Prostate gland (tissue), 2 donors: ENCODE measurements around the gene CPED1. TPM values are rescaled to one million over a fixed set of nuclear protein-coding genes. Genes with fewer than 3 reads are reported as not detected.
A peak's percentile ranks its signal among the peaks of the same experiment; 100 is the strongest.

Experiments used
- DNase-seq: peaks from one replicate; pipeline ENCODE4 v3.0.0-alpha.2; 2019; ENCODE audit warnings: low spot score
- H3K27ac ChIP-seq, 2 donors: fragments of 200-600 bp; sonication (generic); 2 replicates each; pipeline ENCODE4 v1.5.1; 2017 to 2019
- H3K27me3 ChIP-seq: fragments of 200-600 bp; sonication (generic); replicated peaks from 2 replicates; pipeline ENCODE4 v1.5.1; 2019; ENCODE audit not compliant: insufficient read depth
- H3K36me3 ChIP-seq, 2 donors: fragments of 200-600 bp; sonication (generic); 1 replicate in 1 of 2; 2 replicates in 1 of 2; pipeline versions ENCODE4 v1.5.1 to v1.8.1; 2017 to 2019
- H3K4me1 ChIP-seq: fragments of 200-600 bp; sonication (generic); replicated peaks from 2 replicates; pipeline ENCODE4 v1.5.1; 2019
- H3K4me3 ChIP-seq, 2 donors: fragments of 200-600 bp; sonication (generic); 2 replicates each; pipeline ENCODE4 v1.5.1; 2017 to 2019
- H3K9me3 ChIP-seq: fragments of 200-600 bp; sonication (generic); 2 replicates; pipeline ENCODE4 v1.5.1; 2017
- POLR2A ChIP-seq: fragments of 450-650 bp; IDR thresholded peaks from one replicate; pipeline ENCODE4 v1.6.1; 2016; ENCODE audit warnings: antibody characterized with exemption, mild to moderate bottlenecking
- POLR2AphosphoS5 ChIP-seq: sonication (generic); formaldehyde crosslinking; IDR thresholded peaks from one replicate; pipeline ENCODE4 v1.6.1; 2017; ENCODE audit warnings: antibody characterized with exemption
- WGBS: methylation state at CpG from one replicate; pipeline ENCODE4 v1.1.5; 2018; 5-methylcytosine and 5-hydroxymethylcytosine counted together
- intact Hi-C: fragments of 100-400 bp; cut with DNase I; formaldehyde crosslinking; loops from one replicate; pipeline ENCODE4 v1.14.2; 2022
- total RNA-seq, 2 donors: library from RNA; depleted of rRNA; stranded (reverse); fragments of >200 nt; gene quantifications; one replicate each; pipeline ENCODE4 v1.1.0, GENCODE V29; 2016
- TF ChIP-seq, protein P1 (sequence below), 4 experiments: fragments of 200-600 bp in 2 of 4; fragments of 450-650 bp in 2 of 4; sonication (generic) in 2 of 4; IDR thresholded peaks; 1 replicate in 3 of 4; 2 replicates in 1 of 4; pipeline ENCODE4 v1.5.1; 2016 to 2019; ENCODE audit warnings: antibody characterized with exemption in 4 of 4, mild to moderate bottlenecking in 2 of 4, moderate library complexity in 2 of 4

CPED1 gene
- total RNA-seq, 2 donors from 2014 or later = 10.7 to 23.3 TPM

DNA sequence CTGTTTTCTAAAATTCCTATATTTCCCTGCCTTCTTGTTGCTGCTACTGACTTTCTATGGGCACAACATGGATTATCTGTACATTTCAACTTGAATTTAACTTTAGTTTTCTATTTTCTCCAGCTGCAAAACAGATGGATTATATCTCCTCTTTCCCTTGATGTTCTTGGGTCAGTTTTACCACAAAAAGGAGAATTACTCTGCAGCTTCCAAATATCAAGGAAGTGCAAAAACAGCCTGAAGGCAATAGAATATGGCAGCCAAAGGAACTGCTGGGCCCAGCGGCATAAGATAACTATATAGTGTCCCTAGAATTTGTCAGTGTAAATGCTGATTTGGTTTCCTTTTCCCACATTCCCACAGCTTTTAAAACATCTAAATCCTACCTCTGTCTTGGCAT, 29.1 kb downstream of the CPED1 start:
- H3K27me3 ChIP-seq = no peaks in the 10 kb centered on the region
- WGBS = 66% methylated on average over 1 of the region's 1 CpG
- intact Hi-C loops = no loop called here
- no peak overlapping the region for H3K4me3 ChIP-seq
- H3K4me1 ChIP-seq = no peaks in the 10 kb centered on the region
- DNase-seq = no peak
- no peaks in the 10 kb centered on the region for H3K36me3 ChIP-seq
- H3K9me3 ChIP-seq = no peaks in the 10 kb centered on the region
- TF ChIP-seq, protein P1, sequence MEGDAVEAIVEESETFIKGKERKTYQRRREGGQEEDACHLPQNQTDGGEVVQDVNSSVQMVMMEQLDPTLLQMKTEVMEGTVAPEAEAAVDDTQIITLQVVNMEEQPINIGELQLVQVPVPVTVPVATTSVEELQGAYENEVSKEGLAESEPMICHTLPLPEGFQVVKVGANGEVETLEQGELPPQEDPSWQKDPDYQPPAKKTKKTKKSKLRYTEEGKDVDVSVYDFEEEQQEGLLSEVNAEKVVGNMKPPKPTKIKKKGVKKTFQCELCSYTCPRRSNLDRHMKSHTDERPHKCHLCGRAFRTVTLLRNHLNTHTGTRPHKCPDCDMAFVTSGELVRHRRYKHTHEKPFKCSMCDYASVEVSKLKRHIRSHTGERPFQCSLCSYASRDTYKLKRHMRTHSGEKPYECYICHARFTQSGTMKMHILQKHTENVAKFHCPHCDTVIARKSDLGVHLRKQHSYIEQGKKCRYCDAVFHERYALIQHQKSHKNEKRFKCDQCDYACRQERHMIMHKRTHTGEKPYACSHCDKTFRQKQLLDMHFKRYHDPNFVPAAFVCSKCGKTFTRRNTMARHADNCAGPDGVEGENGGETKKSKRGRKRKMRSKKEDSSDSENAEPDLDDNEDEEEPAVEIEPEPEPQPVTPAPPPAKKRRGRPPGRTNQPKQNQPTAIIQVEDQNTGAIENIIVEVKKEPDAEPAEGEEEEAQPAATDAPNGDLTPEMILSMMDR (IDR thresholded peaks at IDR 0.05) = no peak
- TF ChIP-seq POLR2A = no peak
- no peak for TF ChIP-seq POLR2AphosphoS5
- H3K27ac ChIP-seq = no peak overlapping the region

DNA sequence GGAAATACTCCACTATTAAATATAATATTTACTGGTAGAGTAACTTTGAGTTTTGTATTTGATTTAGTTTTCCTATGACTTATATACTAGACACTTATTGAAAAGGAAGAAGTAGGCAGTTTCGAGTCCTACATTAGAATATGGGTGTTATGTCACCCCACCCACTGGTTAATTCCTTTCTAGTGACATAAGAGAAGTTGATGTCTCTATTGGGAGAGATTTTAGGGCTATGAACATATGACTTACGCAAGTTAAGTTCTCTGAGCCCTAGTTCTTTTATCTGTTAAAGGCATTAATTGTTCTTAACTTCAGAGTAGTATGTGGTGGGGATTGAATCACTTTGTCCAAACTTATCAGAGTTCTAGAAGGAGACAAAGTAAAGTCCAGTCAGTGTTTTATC, 30.5 kb downstream of the CPED1 start:
- no peak overlapping the region for H3K27ac ChIP-seq
- H3K36me3 ChIP-seq = no peaks in the 10 kb centered on the region
- TF ChIP-seq POLR2A = no peak
- H3K4me1 ChIP-seq = peaks cover 5% of the 10 kb centered on the region
- WGBS = 69% methylated on average over 2 of the region's 2 CpGs
- H3K4me3 ChIP-seq = no peak overlapping the region
- no peaks in the 10 kb centered on the region for H3K9me3 ChIP-seq
- intact Hi-C loops = no loop called here
- H3K27me3 ChIP-seq = no peaks in the 10 kb centered on the region
- DNase-seq = no peak

DNA sequence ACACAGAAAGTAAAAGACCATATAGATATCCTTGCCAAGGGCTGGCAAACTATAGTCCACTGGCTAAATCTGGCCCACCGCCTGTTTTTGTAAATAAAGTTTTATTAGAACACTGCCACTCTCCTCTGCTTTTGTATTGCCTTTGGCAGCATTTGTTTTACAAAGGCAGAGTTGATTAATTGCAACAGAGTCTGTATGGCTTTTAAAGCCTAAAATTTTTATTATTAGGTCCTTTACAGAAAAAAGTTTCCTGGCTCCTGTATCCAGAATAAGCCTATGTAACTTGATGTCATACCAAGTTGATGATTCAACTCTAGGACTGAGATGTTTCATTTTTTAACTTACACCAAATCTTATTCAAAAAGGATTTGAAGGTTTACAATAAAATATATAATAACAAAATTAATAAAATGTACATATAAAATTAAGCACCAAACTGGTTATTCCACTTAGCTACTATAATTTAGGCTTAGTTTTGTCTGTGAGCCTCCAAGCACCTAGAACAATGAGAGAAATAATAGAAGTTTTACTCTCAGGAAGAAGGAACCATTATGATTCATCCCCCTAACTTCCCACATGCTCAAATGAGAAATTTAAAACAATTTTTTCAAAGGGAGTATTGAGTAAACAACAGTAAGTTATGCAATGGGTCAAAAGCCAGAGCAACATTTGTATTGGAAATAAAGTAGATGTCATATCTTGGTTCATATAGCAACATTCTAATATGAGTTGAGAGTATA, 31.9 kb downstream of the CPED1 start:
- no peak overlapping the region for H3K4me3 ChIP-seq
- H3K4me1 ChIP-seq = peaks cover 5% of the 10 kb centered on the region
- WGBS = 62% methylated on average over 1 of the region's 1 CpG
- TF ChIP-seq POLR2AphosphoS5 (no peak), POLR2A (no peak)
- TF ChIP-seq, protein P1 (IDR thresholded peaks at IDR 0.05) = no peak
- intact Hi-C loops = no loop called here
- no peaks in the 10 kb centered on the region for H3K9me3 ChIP-seq
- no peak for DNase-seq
- H3K36me3 ChIP-seq = no peaks in the 10 kb centered on the region
- no peak overlapping the region for H3K27ac ChIP-seq
- no peaks in the 10 kb centered on the region for H3K27me3 ChIP-seq

GRCh38 chr7:121020989-121021969, 32.8 kb downstream of the CPED1 start:
- Histone ChIP-seq H3K36me3 (no peaks in the 10 kb centered on the region), H3K4me1 (peaks cover 5% of the 10 kb centered on the region), H3K9me3 (no peaks in the 10 kb centered on the region), H3K27me3 (no peaks in the 10 kb centered on the region), H3K4me3 (no peak overlapping the region), H3K27ac (no peak overlapping the region)
- DNase-seq = no peak
- TF ChIP-seq, protein P1 (IDR thresholded peaks at IDR 0.05) = no peak
- TF ChIP-seq POLR2A (no peak), POLR2AphosphoS5 (no peak)
- 46% methylated on average over 5 of the region's 5 CpGs for WGBS
- intact Hi-C loops = no loop called here

DNA sequence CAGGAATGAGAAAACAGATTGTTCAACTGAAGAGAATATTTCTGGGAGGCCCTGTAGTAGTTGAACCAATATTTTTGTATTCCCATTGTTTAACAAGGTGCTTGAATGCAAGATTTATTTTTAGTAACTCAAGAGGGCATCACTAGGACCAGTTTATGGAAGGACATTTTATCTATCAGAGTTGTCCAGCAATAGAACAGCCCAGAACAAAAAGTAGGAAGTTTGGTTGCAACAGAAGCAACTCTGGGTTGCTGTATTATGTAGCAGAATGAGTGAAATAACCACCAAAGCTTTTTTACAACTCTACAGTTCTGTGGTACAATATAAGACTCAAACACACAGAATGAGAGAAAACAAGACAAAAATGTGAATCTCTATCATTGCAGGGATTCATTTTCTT, 34.7 kb downstream of the CPED1 start:
- H3K4me1 ChIP-seq = peaks cover 5% of the 10 kb centered on the region
- intact Hi-C loops = no loop called here
- no peak for DNase-seq
- no peaks in the 10 kb centered on the region for H3K9me3 ChIP-seq
- H3K27me3 ChIP-seq = no peaks in the 10 kb centered on the region
- peak overlapping the region; percentile 21 to 40 for H3K27ac ChIP-seq
- TF ChIP-seq, protein P1 (IDR thresholded peaks at IDR 0.05) = no peak
- TF ChIP-seq POLR2A (no peak), POLR2AphosphoS5 (no peak)
- no peaks in the 10 kb centered on the region for H3K36me3 ChIP-seq
- H3K4me3 ChIP-seq = no peak overlapping the region
